HG02759 (cell line): ENCODE data around the gene VWC2.
A peak's percentile ranks its signal among the peaks of the same experiment; 100 is the strongest.

Source experiments
- ATAC-seq: cut with Tn5 transposase; IDR thresholded peaks from one replicate; pipeline ENCODE4 v1.9.1; 2021; ENCODE audit warnings: mild to moderate bottlenecking, moderate library complexity; ENCODE audit not compliant: unreplicated experiment

VWC2 gene

GRCh38 chr7:49781996-49782395 lies 8.6 kb downstream of the VWC2 start:
- no peak for ATAC-seq

GRCh38 chr7:49783446-49783845 lies 10.0 kb downstream of the VWC2 start:
- no peak for ATAC-seq

- ATAC-seq = no peak
These were observed 14.5 kb downstream of the VWC2 start for GRCh38 chr7:49787980-49788379.

- ATAC-seq = no peak
These were observed 15.1 kb downstream of the VWC2 start for GRCh38 chr7:49788455-49789059.

- ATAC-seq = no peak
These were observed 16.3 kb downstream of the VWC2 start for GRCh38 chr7:49789736-49790135.

GRCh38 chr7:49790209-49790608 lies 16.8 kb downstream of the VWC2 start:
- ATAC-seq = no peak

- peak; percentile 87 for ATAC-seq
These were observed 17.8 kb downstream of the VWC2 start for GRCh38 chr7:49791088-49791741.

GRCh38 chr7:49797987-49798660 lies 24.7 kb downstream of the VWC2 start:
- no peak for ATAC-seq

GRCh38 chr7:49800031-49800430 lies 26.6 kb downstream of the VWC2 start:
- no peak for ATAC-seq

GRCh38 chr7:49802600-49802999 lies 29.2 kb downstream of the VWC2 start:
- ATAC-seq = no peak

GRCh38 chr7:49803812-49804211 lies 30.4 kb downstream of the VWC2 start:
- ATAC-seq = no peak

GRCh38 chr7:49805371-49806007 lies 32.1 kb downstream of the VWC2 start:
- ATAC-seq = no peak

- no peak for ATAC-seq
These were observed 39.1 kb downstream of the VWC2 start for GRCh38 chr7:49812534-49812933.

- ATAC-seq = no peak
These were observed 43.8 kb downstream of the VWC2 start for GRCh38 chr7:49817279-49817678.

- no peak for ATAC-seq
These were observed 47.7 kb downstream of the VWC2 start for GRCh38 chr7:49821181-49821580.

- ATAC-seq = no peak
These were observed 49.4 kb downstream of the VWC2 start for GRCh38 chr7:49822856-49823255.

- ATAC-seq = no peak
These were observed 50.1 kb downstream of the VWC2 start for GRCh38 chr7:49823566-49823965.

GRCh38 chr7:49839863-49840645 lies 66.6 kb downstream of the VWC2 start:
- ATAC-seq = no peak

GRCh38 chr7:49840751-49841405 lies 67.4 kb downstream of the VWC2 start:
- no peak for ATAC-seq

- no peak for ATAC-seq
These were observed 72.2 kb downstream of the VWC2 start for GRCh38 chr7:49845626-49846025.
